GM12891 (cell line): ENCODE data around the gene TRIO.

Source experiments
- DNase-seq: peaks from one replicate; pipeline ENCODE4 v3.0.0; 2011; ENCODE audit warnings: low spot score; ENCODE audit not compliant: insufficient read length
- FAIRE-seq: peaks from 2 replicates; lab custom pipeline; 2011; peaks lifted over from hg19 to GRCh38; lab: Jason Lieb, UNC
- PAX5 ChIP-seq: IDR thresholded peaks from 2 replicates; pipeline ENCODE4 v1.6.1; 2011; ENCODE audit warnings: low read length, moderate library complexity, mild to moderate bottlenecking; ENCODE audit not compliant: insufficient read depth, severe bottlenecking
- POLR2A ChIP-seq: IDR thresholded peaks from 2 replicates; pipeline ENCODE4 v1.6.1; 2011; ENCODE audit warnings: low read depth, low read length, control low read depth
- POLR2AphosphoS5 ChIP-seq: IDR thresholded peaks from 2 replicates; pipeline ENCODE4 v1.6.1; 2011; ENCODE audit warnings: low read depth, low read length, control low read depth
- POU2F2 ChIP-seq: IDR thresholded peaks from 2 replicates; pipeline ENCODE4 v1.6.1; 2011; ENCODE audit warnings: low read depth, mild to moderate bottlenecking, control low read depth, low read length, moderate library complexity
- SPI1 ChIP-seq: IDR thresholded peaks from 2 replicates; pipeline ENCODE4 v1.6.1; 2011; ENCODE audit warnings: low read depth, low read length, control low read depth
- TAF1 ChIP-seq: IDR thresholded peaks from 2 replicates; pipeline ENCODE4 v1.6.1; 2011; ENCODE audit warnings: low read depth, low read length, control low read depth

TRIO gene

DNA sequence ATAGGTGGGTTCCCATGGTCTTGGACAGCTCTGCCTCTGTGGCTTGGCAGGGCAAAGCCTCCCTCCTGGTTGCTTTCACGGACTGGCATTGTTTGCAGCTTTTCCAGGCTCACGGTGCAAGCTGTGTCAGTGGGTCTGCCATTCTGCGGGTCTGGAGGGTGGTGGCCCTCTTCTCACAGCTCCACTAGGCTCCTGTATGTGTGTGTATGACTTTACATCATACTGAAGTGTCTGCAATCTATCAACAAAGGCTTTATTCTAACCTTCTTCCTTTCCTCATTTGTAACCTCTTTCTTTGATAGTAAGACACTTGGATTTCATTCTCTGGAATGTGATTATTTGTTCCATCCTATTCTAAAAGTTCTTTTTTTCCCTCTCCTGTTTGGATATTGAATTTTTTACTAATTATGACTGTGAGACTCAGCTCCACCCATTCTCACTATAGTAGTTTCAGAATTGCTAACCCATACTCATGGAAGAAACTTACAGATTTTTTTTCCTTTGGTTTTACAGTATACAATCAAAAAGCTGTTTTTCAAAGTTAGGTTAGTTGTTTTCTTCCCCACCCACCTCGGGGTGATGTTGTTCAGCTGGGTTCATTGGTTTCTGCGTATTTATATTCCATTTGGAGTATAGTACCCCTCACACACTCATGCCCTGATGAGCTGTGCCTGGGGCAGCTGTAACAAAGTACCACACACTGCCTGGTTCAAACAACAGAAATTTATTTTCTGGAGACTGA lies 293.8 kb downstream of the TRIO start:
- TF ChIP-seq POLR2AphosphoS5, result no peak
- no peak for TF ChIP-seq POLR2A
- no peak for TF ChIP-seq PAX5
- no peak for TF ChIP-seq SPI1
- no peak for TF ChIP-seq POU2F2
- no peak for TF ChIP-seq TAF1
- DNase-seq (no peak), FAIRE-seq (no peak)

DNA sequence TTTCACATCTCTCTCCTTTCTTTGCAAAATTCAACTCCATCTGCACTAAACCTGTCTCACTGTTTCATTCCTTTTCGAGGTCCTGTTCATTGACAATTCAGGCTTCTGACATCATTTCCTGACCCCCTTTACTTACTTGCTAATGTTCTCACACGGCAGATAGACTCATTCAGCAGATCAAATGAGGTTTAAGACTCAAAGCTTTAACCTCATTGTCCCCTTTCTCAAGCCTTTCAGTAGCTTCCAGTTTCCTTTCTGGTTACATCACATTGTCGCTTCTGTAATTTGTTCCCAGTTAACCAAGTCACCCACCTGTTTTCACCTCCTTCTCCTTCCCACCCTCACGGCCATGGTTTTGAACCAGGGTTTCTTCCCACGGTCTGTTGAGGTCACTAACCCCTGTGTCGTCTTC lies 295.1 kb downstream of the TRIO start:
- no peak for FAIRE-seq
- no peak for DNase-seq
- no peak for TF ChIP-seq PAX5
- TF ChIP-seq TAF1, result no peak
- TF ChIP-seq SPI1, result 0 out of 2 replicates have a peak, but pooled peaks have one; percentile 3

DNA sequence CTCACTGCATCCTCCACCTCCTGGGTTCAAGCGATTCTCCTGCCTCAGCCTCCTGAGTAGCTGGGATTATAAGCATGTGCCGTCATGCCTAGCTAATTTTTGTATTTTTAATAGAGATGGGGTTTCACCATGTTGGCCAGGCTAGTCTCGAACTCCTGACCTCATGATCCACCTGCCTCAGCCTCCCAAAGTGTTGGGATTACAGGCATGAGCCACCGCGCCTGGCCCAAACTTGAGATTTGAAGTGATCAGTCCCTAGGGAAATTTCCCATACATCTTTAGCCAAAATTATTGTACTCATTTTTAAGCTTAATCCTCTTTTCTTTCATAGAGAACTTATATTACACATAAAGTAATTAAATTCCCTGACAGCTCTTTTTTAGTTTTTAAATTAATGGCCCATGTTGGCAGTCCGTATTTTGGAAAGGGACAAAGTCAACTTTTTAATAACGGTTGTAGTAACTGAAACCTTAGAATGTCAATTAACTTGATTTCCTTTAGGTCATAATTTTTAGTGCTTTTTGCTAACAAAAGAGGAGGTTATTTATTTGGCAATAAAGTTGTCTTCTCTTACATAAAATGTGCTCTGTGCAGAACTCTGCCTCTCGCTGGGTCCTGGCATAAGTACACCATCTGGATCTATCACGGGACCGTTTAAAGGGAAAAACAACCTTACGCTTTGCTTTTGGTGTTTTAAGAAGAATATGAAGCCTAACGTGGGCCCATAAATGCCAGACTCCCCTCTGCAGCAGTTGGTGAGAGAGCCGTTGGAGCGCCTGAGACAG lies 296.1 kb downstream of the TRIO start:
- TF ChIP-seq POU2F2 (no peak), PAX5 (no peak), TAF1 (no peak), POLR2AphosphoS5 (no peak), SPI1 (no peak), POLR2A (no peak)
- no peak for FAIRE-seq

DNA sequence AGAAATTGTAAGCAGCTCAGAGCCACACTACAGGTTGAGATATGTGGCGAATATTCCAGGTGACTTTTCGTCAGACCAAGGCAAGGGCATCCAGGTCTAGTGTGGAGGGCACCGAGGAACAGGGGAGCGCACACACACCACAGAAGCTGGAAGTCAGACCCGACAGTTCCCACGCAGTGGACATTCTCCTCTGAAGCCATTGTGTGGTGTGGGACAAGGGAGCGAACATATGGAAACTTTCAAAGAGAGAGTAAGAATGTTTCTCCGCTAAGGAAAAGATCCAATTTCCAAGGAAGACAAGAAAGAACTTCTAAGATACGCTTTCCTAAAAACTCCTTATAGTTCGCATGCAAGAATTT lies 297.1 kb downstream of the TRIO start:
- TF ChIP-seq TAF1 (no peak), POLR2AphosphoS5 (no peak), POU2F2 (no peak), SPI1 (no peak), PAX5 (no peak), POLR2A (no peak)
- no peak for FAIRE-seq
- no peak for DNase-seq

More for the DNA sequence above, 296.1 kb downstream of the TRIO start:
- no peak for DNase-seq

DNA sequence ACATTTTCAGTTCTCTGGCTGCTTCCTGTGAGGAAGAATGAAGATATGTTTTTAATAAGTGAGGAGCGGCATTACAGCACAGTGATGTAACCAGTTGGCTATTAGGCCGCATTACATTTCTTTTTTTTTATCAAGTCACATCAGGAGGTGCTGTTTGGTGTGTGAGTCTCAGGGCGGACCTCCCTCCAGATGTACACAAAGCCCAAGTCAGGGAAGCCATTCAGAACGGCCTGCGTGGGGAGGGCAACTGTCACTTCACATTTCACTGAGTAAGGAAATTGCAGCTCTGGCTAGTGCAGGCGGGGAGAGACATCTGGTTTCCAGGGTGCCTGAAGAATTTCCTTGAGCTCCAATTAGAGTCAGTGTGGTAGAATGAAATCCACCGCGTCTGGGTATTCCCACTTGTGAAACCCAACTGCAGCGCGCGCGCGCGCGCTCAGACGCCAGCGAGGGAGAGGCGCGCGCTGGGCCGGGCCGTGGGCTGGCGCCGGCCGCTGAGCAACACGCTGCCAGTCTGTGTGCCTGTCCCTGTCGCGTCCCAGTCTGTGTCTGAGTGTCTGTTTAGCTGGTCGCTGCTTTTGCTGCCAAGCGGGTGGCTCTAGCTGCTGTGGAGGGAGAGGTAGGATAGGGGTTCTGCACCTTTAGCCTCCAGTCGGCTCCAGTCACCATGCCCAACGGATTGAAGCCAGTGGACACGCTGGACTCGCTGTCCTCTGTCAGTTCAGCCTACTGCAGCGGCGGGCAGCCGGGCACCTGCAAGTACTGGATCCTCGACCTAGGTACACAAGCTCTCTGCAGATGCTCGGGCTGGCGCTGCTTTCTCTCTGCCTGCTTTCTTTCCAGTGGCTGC lies 297.7 kb downstream of the TRIO start:
- no peak for TF ChIP-seq POU2F2
- TF ChIP-seq POLR2A, result no peak
- TF ChIP-seq TAF1, result no peak
- no peak for TF ChIP-seq PAX5
- no peak for TF ChIP-seq POLR2AphosphoS5
- no peak for TF ChIP-seq SPI1
- no peak for DNase-seq
- no peak for FAIRE-seq

DNA sequence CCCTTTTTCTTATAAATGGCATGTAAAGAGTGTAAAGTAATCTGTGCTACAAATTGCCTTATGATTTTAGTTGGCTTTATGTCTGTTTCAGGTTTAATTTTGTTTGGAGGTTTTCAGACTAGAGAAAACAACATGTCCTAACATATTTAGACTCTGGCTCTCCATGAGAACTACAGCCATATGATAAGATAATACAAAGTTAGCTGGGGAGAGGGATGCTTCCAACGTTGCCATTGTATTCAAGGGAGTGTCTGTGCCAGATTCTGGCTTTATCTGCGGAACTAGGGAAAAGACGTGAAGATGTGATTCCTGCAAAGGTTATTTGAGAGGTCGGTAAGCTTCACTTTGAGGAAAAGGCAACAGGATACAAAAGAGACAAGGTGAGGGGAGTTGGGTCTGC lies 298.5 kb downstream of the TRIO start:
- DNase-seq (no peak), FAIRE-seq (no peak)
- TF ChIP-seq SPI1 (no peak), PAX5 (no peak), POU2F2 (no peak), POLR2A (no peak), TAF1 (no peak), POLR2AphosphoS5 (no peak)

DNA sequence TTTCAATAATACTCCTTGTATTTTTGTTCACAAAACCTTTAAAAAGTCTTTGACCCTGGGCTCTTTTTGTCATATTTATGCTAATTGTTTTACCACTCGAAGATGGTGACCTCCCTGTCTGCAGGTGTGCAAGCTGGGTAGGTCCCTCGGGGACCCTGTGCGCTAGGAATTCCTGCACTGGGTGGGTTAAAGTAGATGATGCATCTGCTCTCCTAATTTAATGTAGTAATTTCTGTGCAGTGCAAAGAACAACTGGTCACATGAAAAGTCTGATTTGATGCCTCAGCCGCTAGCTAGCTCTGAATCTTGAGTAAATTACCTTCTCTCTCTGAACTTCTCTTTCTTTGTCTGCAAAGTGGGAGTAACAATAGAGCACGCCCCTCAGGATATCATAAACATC lies 299.4 kb downstream of the TRIO start:
- FAIRE-seq, result no peak
- no peak for TF ChIP-seq SPI1
- no peak for TF ChIP-seq POU2F2
- no peak for TF ChIP-seq PAX5
- TF ChIP-seq POLR2A, result no peak
- no peak for TF ChIP-seq TAF1
- no peak for TF ChIP-seq POLR2AphosphoS5
- no peak for DNase-seq

DNA sequence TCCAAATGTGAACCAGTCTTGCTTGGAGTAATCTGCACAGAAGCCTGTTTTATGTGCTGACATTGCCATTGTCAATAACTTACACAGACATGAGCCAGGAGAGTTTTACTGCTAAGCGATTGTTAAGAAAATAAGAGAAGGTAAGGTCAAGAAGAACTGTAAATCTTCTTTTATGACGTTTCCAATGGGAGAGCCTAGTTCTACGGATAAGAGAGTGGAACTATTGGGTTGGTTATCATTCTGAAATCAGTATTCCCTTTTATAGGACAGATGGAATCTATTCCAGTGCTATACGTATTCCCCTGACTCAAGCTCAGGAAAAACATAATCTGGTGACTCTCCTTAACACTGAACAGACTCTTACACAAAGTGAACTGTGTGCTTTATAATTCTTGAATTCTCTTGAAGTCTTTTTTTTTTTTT lies 300.5 kb downstream of the TRIO start:
- FAIRE-seq (no peak), DNase-seq (no peak)
- TF ChIP-seq SPI1 (no peak), POLR2AphosphoS5 (no peak), TAF1 (no peak), PAX5 (no peak), POLR2A (no peak), POU2F2 (no peak)

DNA sequence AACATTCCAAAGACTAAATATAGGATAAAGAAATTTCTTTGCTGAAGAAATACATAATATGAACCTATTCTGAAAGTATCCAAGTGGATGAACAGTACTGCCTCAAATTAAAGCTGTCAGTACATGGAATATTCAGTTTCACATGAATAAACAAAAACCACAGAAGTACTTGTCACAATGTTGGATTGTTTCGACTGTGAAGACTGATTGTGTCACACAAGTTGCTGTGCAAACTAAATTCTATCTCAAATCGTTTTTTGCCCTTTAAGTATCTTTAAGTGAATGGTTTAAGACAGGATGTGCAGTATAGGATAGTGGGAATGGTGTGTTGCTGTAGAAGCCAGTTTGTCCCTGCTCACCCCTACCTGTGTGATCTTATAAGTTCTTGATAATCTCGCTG lies 301.0 kb downstream of the TRIO start:
- TF ChIP-seq POLR2A (no peak), TAF1 (no peak), POU2F2 (no peak), PAX5 (no peak), SPI1 (no peak), POLR2AphosphoS5 (no peak)
- FAIRE-seq (no peak), DNase-seq (no peak)
